ENCODE results near the gene DCTN1.

DNA sequence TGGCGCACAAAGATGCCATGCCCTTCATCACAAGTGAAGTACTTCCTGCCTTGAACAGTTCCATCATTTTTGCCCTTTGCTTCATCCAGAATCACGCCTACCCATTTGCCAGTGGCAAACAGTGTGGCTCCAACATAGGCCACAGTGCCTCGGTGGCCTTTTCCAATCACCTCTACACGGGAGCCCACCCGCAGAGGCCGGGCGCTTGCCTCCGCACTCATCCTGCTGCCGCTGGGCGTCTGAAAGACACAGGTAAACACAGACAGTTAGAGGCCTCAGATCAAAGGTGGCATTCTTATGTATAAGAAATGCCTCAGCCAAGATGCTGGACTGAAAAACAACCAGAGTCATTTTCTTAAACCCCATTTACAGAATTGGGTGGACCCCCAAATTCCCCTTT, 2.1 kb downstream of the DCTN1 start:
- no peak for TF ChIP-seq POLR2AphosphoS5 (IDR thresholded peaks at IDR 0.05; ENCODE audit: low read depth, low read length)
- no peak for TF ChIP-seq POLR2A (IDR thresholded peaks at IDR 0.05; ENCODE audit: low read depth, low read length)
- TF ChIP-seq TAF1 (IDR thresholded peaks at IDR 0.05; ENCODE audit: borderline replicate concordance, low read depth, low read length) = no peak
